ENCODE results near the gene HOXC9. TPM values are rescaled to one million over a fixed set of nuclear protein-coding genes. Genes with fewer than 3 reads are reported as not detected.

The HOXC9 gene
- total RNA-seq, 1 experiment from 2014 or later = 21.1 TPM

- Histone ChIP-seq H3K27ac (ENCODE audit: low read depth, low read length, poor library complexity, severe bottlenecking) (peak overlapping the region; percentile 65), H3K27me3 (replicated peaks; ENCODE audit: insufficient read depth, low read depth, low read length, poor library complexity) (no peaks in the 10 kb centered on the region), H3K4me1 (ENCODE audit: insufficient read depth, low read length, poor library complexity, severe bottlenecking) (peaks cover 76% of the 10 kb centered on the region), H3K9me3 (ENCODE audit: low read depth, low read length, poor library complexity, severe bottlenecking) (no peaks in the 10 kb centered on the region), H3K4me3 (ENCODE audit: low read depth, low read length, poor library complexity, severe bottlenecking) (peak overlapping the region; percentile 47), H3K36me3 (ENCODE audit: insufficient read depth, low read length, poor library complexity, severe bottlenecking) (no peaks in the 10 kb centered on the region)
- TF ChIP-seq EZH2 (IDR thresholded peaks at IDR 0.05; ENCODE audit: borderline replicate concordance, low read depth, low read length, poor library complexity, severe bottlenecking) (no peak), CTCF (conservative IDR thresholded peaks at IDR 0.05; ENCODE audit: low read depth, low read length) (peak; percentile 80)
- CTCF ChIA-PET = interaction anchor here (0.8 to 1.0 kb wide), 2 partner anchors 202 to 218 kb away, joined by 4 to 7 read pairs; no protein-coding TSS in a partner anchor
- POLR2A ChIA-PET (ENCODE audit: low non-redundant PET) = interaction anchor here (0.6 kb wide), 2 partner anchors 27 to 750 kb away, joined by 5 to 11 read pairs; no protein-coding TSS in a partner anchor
- TSS peak; percentile 23 for BruUV-seq (replicated peaks)
- intact Hi-C loops (cut with micrococcal nuclease; ENCODE audit: unreplicated experiment) = loop anchor here (1.0 to 10.0 kb wide), 2 partner anchors 15 to 385 kb away; no protein-coding TSS in a partner anchor
- peak; percentile 94 for DNase-seq (ENCODE audit: low spot score)
These were observed 10.5 kb upstream of the HOXC9 start for GRCh38 chr12:53989227-53990113.

- H3K4me1 ChIP-seq (ENCODE audit: insufficient read depth, low read length, poor library complexity, severe bottlenecking) = peaks cover 82% of the 10 kb centered on the region
- no peaks in the 10 kb centered on the region for H3K36me3 ChIP-seq (ENCODE audit: insufficient read depth, low read length, poor library complexity, severe bottlenecking)
- CTCF ChIA-PET = no interaction called here
- H3K27ac ChIP-seq (ENCODE audit: low read depth, low read length, poor library complexity, severe bottlenecking) = peak overlapping the region; percentile 19
- no peaks in the 10 kb centered on the region for H3K9me3 ChIP-seq (ENCODE audit: low read depth, low read length, poor library complexity, severe bottlenecking)
- TF ChIP-seq CTCF (conservative IDR thresholded peaks at IDR 0.05; ENCODE audit: low read depth, low read length) = no peak
- no peak for TF ChIP-seq EZH2 (IDR thresholded peaks at IDR 0.05; ENCODE audit: borderline replicate concordance, low read depth, low read length, poor library complexity, severe bottlenecking)
- BruUV-seq (replicated peaks) = no TSS peak
- no peak overlapping the region for H3K4me3 ChIP-seq (ENCODE audit: low read depth, low read length, poor library complexity, severe bottlenecking)
- DNase-seq (ENCODE audit: low spot score) = no peak
- H3K27me3 ChIP-seq (replicated peaks; ENCODE audit: insufficient read depth, low read depth, low read length, poor library complexity) = no peaks in the 10 kb centered on the region
- POLR2A ChIA-PET (ENCODE audit: low non-redundant PET) = interaction anchor here (0.6 kb wide), 1 partner anchor 26 kb away, joined by 5 read pairs; no protein-coding TSS in a partner anchor
- intact Hi-C loops (cut with micrococcal nuclease; ENCODE audit: unreplicated experiment) = no loop called here
These were observed 9.5 kb upstream of the HOXC9 start for GRCh38 chr12:53990311-53991076.

GRCh38 chr12:53991077-53991460, 8.9 kb upstream of the HOXC9 start:
- ChIA-PET POLR2A (ENCODE audit: low non-redundant PET) (no interaction called here), CTCF (no interaction called here)
- H3K4me1 ChIP-seq (ENCODE audit: insufficient read depth, low read length, poor library complexity, severe bottlenecking) = peaks cover 82% of the 10 kb centered on the region
- no peaks in the 10 kb centered on the region for H3K36me3 ChIP-seq (ENCODE audit: insufficient read depth, low read length, poor library complexity, severe bottlenecking)
- no peak for DNase-seq (ENCODE audit: low spot score)
- no peak overlapping the region for H3K4me3 ChIP-seq (ENCODE audit: low read depth, low read length, poor library complexity, severe bottlenecking)
- peak overlapping the region; percentile 19 for H3K27ac ChIP-seq (ENCODE audit: low read depth, low read length, poor library complexity, severe bottlenecking)
- H3K27me3 ChIP-seq (replicated peaks; ENCODE audit: insufficient read depth, low read depth, low read length, poor library complexity) = no peaks in the 10 kb centered on the region
- intact Hi-C loops (cut with micrococcal nuclease; ENCODE audit: unreplicated experiment) = no loop called here
- no TSS peak for BruUV-seq (replicated peaks)
- H3K9me3 ChIP-seq (ENCODE audit: low read depth, low read length, poor library complexity, severe bottlenecking) = no peaks in the 10 kb centered on the region
- no peak for TF ChIP-seq EZH2 (IDR thresholded peaks at IDR 0.05; ENCODE audit: borderline replicate concordance, low read depth, low read length, poor library complexity, severe bottlenecking)
- no peak for TF ChIP-seq CTCF (conservative IDR thresholded peaks at IDR 0.05; ENCODE audit: low read depth, low read length)
